Ishikawa (cell line): Measurements from ENCODE around the gene MTERF4.

Source experiments
- CEBPB ChIP-seq: IDR thresholded peaks from 2 replicates; pipeline ENCODE4 v1.6.1; 2012
- CREB1 ChIP-seq: IDR thresholded peaks from 2 replicates; pipeline ENCODE4 v1.6.1; 2012; ENCODE audit warnings: low read depth
- EGR1 ChIP-seq: IDR thresholded peaks from 2 replicates; pipeline ENCODE4 v1.6.1; 2012
- EP300 ChIP-seq: IDR thresholded peaks from 2 replicates; pipeline ENCODE4 v1.6.1; 2012; ENCODE audit warnings: borderline replicate concordance
- FOXM1 ChIP-seq: IDR thresholded peaks from 2 replicates; pipeline ENCODE4 v1.6.1; 2012; ENCODE audit warnings: low read depth, borderline replicate concordance
- MAX ChIP-seq: IDR thresholded peaks from 2 replicates; pipeline ENCODE4 v1.6.1; 2012
- NFIC ChIP-seq: IDR thresholded peaks from 2 replicates; pipeline ENCODE4 v1.6.1; 2012
- RAD21 ChIP-seq: IDR thresholded peaks from 2 replicates; pipeline ENCODE4 v1.6.1; 2012; ENCODE audit warnings: low read depth
- REST ChIP-seq: IDR thresholded peaks from 2 replicates; pipeline ENCODE4 v1.6.1; 2012; ENCODE audit warnings: low read depth, mild to moderate bottlenecking
- TAF1 ChIP-seq: IDR thresholded peaks from 2 replicates; pipeline ENCODE4 v1.6.1; 2012; ENCODE audit warnings: low read depth, mild to moderate bottlenecking
- TCF12 ChIP-seq: IDR thresholded peaks from 2 replicates; pipeline ENCODE4 v1.6.1; 2012; ENCODE audit warnings: low read depth
- TEAD4 ChIP-seq: IDR thresholded peaks from 2 replicates; pipeline ENCODE4 v1.6.1; 2012
- USF1 ChIP-seq: IDR thresholded peaks from 2 replicates; pipeline ENCODE4 v1.6.1; 2012
- YY1 ChIP-seq: IDR thresholded peaks from 2 replicates; pipeline ENCODE4 v1.6.1; 2012; ENCODE audit warnings: low read depth
- ZBTB7A ChIP-seq: IDR thresholded peaks from 2 replicates; pipeline ENCODE4 v1.6.1; 2012; ENCODE audit warnings: low read depth

The MTERF4 gene

GRCh38 chr2:241138471-241138870 is 36.4 kb upstream of the MTERF4 start:
- no peak for TF ChIP-seq REST
- no peak for TF ChIP-seq TCF12
- TF ChIP-seq ZBTB7A = no peak
- no peak for TF ChIP-seq USF1
- no peak for TF ChIP-seq MAX
- TF ChIP-seq RAD21 = no peak
- no peak for TF ChIP-seq NFIC
- no peak for TF ChIP-seq TAF1
- no peak for TF ChIP-seq CEBPB
- TF ChIP-seq CREB1 = no peak
- no peak for TF ChIP-seq YY1
- no peak for TF ChIP-seq EGR1

GRCh38 chr2:241137276-241138190 is 35.4 kb upstream of the MTERF4 start:
- TF ChIP-seq TCF12 = no peak
- TF ChIP-seq FOXM1 = no peak
- TF ChIP-seq RAD21 = no peak
- TF ChIP-seq YY1 = no peak
- TF ChIP-seq TEAD4 = no peak
- TF ChIP-seq TAF1 = no peak
- no peak for TF ChIP-seq CEBPB
- TF ChIP-seq NFIC = no peak
- no peak for TF ChIP-seq EP300
- no peak for TF ChIP-seq MAX
- no peak for TF ChIP-seq ZBTB7A
- no peak for TF ChIP-seq CREB1
- TF ChIP-seq EGR1 = no peak
- TF ChIP-seq REST = no peak
- no peak for TF ChIP-seq USF1

DNA sequence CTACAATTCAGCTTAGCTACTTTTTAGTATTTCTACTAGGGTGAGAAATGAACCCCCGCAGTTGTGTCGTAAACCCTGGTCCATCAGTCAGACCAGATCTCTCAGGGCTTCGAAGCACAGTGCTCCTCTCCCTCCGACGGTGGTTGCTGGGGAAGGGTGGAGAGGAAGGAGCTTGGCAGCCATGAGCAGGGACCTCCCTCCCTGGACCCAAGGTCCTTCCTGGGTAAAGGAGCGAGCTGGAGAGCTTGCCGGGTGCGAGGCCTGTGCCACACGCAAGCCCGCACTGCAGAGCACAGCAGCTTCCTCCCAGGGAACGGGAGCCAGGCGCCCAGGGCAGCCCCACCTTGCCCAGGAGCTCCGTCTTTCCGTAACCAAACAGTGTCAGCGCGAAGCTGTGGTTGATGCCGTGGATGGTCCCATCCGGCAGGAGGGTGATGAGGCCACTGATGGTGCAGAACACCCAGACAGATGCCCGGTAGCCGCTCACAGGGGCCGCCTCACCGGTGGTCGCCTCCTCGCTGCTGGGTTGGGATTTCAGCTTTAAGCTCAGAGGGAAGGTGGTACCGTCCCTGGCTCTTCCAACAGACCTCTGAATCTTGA is 34.7 kb upstream of the MTERF4 start:
- TF ChIP-seq TEAD4 (no peak), TCF12 (no peak)

GRCh38 chr2:241136191-241136590 is 34.1 kb upstream of the MTERF4 start:
- TF ChIP-seq FOXM1 (no peak), CREB1 (no peak), EP300 (no peak), RAD21 (no peak), CEBPB (no peak), REST (no peak), NFIC (no peak), EGR1 (no peak), ZBTB7A (no peak), TEAD4 (no peak), TAF1 (no peak)
